HUES48 (cell line): Measurements from ENCODE around the gene NPC1L1.

Experiments
- H3K27ac ChIP-seq: one replicate; pipeline ENCODE4 v1.7.0; 2013; ENCODE audit warnings: low read depth, low read length, inconsistent platforms
- H3K27me3 ChIP-seq: 2 replicates; pipeline ENCODE4 v1.6.1; 2013; ENCODE audit warnings: mild to moderate bottlenecking, low read length; ENCODE audit not compliant: control insufficient read depth, insufficient read depth
- H3K36me3 ChIP-seq: 2 replicates; pipeline ENCODE4 v1.6.1; 2013; ENCODE audit warnings: low read length; ENCODE audit not compliant: control insufficient read depth, insufficient read depth
- H3K4me1 ChIP-seq: 2 replicates; pipeline ENCODE4 v1.6.1; 2013; ENCODE audit warnings: mild to moderate bottlenecking, low read length; ENCODE audit not compliant: control insufficient read depth, insufficient read depth
- H3K4me3 ChIP-seq: 2 replicates; pipeline ENCODE4 v1.5.1; 2013; ENCODE audit warnings: mild to moderate bottlenecking, low read depth, low read length
- H3K9ac ChIP-seq: 2 replicates; pipeline ENCODE4 v1.6.1; 2013; ENCODE audit warnings: mild to moderate bottlenecking, low read depth, low read length, moderate library complexity
- H3K9me3 ChIP-seq: 2 replicates; pipeline ENCODE4 v1.6.1; 2013; ENCODE audit warnings: low read length; ENCODE audit not compliant: control insufficient read depth, insufficient read depth

The NPC1L1 gene

GRCh38 chr7:44466300-44467216 lies 74.6 kb downstream of the NPC1L1 start:
- Histone ChIP-seq H3K4me1 (no peaks in the 10 kb centered on the region), H3K36me3 (peaks cover 43% of the 10 kb centered on the region), H3K27ac (no peak overlapping the region), H3K4me3 (no peak overlapping the region), H3K9me3 (no peaks in the 10 kb centered on the region), H3K9ac (no peak overlapping the region), H3K27me3 (no peaks in the 10 kb centered on the region)

GRCh38 chr7:44465490-44465889 lies 75.6 kb downstream of the NPC1L1 start:
- H3K27me3 ChIP-seq = no peaks in the 10 kb centered on the region
- H3K36me3 ChIP-seq = peaks cover 32% of the 10 kb centered on the region
- H3K9me3 ChIP-seq = no peaks in the 10 kb centered on the region
- H3K4me1 ChIP-seq = no peaks in the 10 kb centered on the region
- H3K9ac ChIP-seq = no peak overlapping the region
- H3K4me3 ChIP-seq = no peak overlapping the region
- no peak overlapping the region for H3K27ac ChIP-seq

GRCh38 chr7:44463169-44463808 lies 77.8 kb downstream of the NPC1L1 start:
- Histone ChIP-seq H3K4me1 (no peaks in the 10 kb centered on the region), H3K36me3 (peaks cover 34% of the 10 kb centered on the region), H3K9me3 (no peaks in the 10 kb centered on the region), H3K9ac (no peak overlapping the region), H3K27ac (no peak overlapping the region), H3K27me3 (no peaks in the 10 kb centered on the region), H3K4me3 (no peak overlapping the region)
